ENCODE measurements around the gene SORCS2.

The SORCS2 gene

GRCh38 chr4:7631288-7632014, 439.1 kb downstream of the SORCS2 start:
- DNase-seq: no peak

- no peak for DNase-seq
Observed at GRCh38 chr4:7632341-7632740, 440.0 kb downstream of the SORCS2 start.

GRCh38 chr4:7632971-7633370, 440.6 kb downstream of the SORCS2 start:
- no peak for DNase-seq

- no peak for DNase-seq
Observed at GRCh38 chr4:7634661-7635251, 442.4 kb downstream of the SORCS2 start.

GRCh38 chr4:7635445-7636239, 443.3 kb downstream of the SORCS2 start:
- DNase-seq: no peak

- no peak for DNase-seq
Observed at GRCh38 chr4:7636240-7636508, 443.8 kb downstream of the SORCS2 start.

- DNase-seq: no peak
Observed at GRCh38 chr4:7637139-7637538, 444.8 kb downstream of the SORCS2 start.

GRCh38 chr4:7637971-7638370, 445.6 kb downstream of the SORCS2 start:
- DNase-seq: no peak

GRCh38 chr4:7638489-7638888, 446.2 kb downstream of the SORCS2 start:
- no peak for DNase-seq

- DNase-seq: peak in 1 of 2 donors; percentile 64
Observed at GRCh38 chr4:7638984-7639789, 446.8 kb downstream of the SORCS2 start.

GRCh38 chr4:7640136-7640535, 447.8 kb downstream of the SORCS2 start:
- no peak for DNase-seq

GRCh38 chr4:7641712-7642111, 449.4 kb downstream of the SORCS2 start:
- DNase-seq: no peak

GRCh38 chr4:7642741-7643458, 450.6 kb downstream of the SORCS2 start:
- no peak for DNase-seq

- DNase-seq: no peak
Observed at GRCh38 chr4:7645158-7645557, 452.8 kb downstream of the SORCS2 start.

GRCh38 chr4:7645956-7646355, 453.6 kb downstream of the SORCS2 start:
- DNase-seq: no peak

GRCh38 chr4:7646384-7647061, 454.2 kb downstream of the SORCS2 start:
- DNase-seq: peak; percentile 20 to 48

GRCh38 chr4:7647186-7647585, 454.8 kb downstream of the SORCS2 start:
- DNase-seq: no peak

- DNase-seq: peak in 1 of 2 donors; percentile 81
Observed at GRCh38 chr4:7647600-7648543, 455.5 kb downstream of the SORCS2 start.

GRCh38 chr4:7648544-7649395, 456.4 kb downstream of the SORCS2 start:
- no peak for DNase-seq

GRCh38 chr4:7649411-7649740, 457.0 kb downstream of the SORCS2 start:
- DNase-seq: no peak
